HG02870 (cell line): ENCODE measurements around the gene SUPT4H1.

Experiments used
- ATAC-seq: cut with Tn5 transposase; IDR thresholded peaks from one replicate; pipeline ENCODE4 v1.9.1; 2021; ENCODE audit warnings: mild to moderate bottlenecking, moderate library complexity; ENCODE audit not compliant: unreplicated experiment

SUPT4H1 gene

GRCh38 chr17:58381124-58382035 lies 29.4 kb upstream of the SUPT4H1 start:
- ATAC-seq = no peak

DNA sequence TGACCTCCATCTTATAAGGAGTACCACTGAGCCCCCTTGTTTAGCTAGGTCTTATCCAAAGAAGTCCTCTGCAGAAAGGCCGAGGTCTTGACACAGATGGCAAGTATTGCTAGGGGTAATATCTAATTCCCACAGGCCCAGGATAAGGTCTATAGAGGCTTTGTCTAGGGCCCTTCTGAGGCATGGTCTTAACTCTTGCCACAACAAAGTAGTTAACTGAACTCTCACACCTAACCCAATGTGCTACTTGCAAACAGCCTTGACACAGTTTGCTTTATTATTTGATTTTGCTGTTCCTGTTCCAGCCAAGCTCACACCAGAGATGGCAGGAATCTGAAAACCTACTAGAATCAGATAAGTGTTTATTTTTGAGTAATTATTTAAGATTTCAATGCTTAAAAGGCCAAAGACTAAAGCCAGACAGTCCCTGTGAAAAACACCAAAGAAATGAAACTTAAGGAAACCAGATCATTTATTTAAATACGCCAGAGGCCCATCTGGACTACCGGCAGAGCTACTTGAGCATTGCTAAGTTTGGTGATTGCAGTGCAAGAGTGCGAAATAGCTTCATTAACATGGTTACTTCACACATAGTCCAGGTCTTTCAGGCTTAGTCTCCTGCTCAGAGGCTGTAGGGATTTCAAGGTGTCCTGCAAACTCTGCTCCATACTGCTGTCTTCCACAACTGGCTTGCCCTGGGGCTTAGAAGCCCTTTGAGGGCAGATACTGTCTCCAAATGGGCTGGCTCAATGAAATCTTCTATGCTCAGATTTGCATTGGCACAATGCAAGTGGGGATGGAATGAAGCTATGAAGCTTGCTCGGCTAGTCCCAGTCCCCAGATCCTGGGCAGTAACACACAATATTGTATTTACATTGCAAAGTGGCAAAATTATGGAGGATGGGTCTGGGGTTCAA lies 28.5 kb upstream of the SUPT4H1 start:
- no peak for ATAC-seq

- no peak for ATAC-seq
Measured at GRCh38 chr17:58379511-58379824, 27.5 kb upstream of the SUPT4H1 start.

DNA sequence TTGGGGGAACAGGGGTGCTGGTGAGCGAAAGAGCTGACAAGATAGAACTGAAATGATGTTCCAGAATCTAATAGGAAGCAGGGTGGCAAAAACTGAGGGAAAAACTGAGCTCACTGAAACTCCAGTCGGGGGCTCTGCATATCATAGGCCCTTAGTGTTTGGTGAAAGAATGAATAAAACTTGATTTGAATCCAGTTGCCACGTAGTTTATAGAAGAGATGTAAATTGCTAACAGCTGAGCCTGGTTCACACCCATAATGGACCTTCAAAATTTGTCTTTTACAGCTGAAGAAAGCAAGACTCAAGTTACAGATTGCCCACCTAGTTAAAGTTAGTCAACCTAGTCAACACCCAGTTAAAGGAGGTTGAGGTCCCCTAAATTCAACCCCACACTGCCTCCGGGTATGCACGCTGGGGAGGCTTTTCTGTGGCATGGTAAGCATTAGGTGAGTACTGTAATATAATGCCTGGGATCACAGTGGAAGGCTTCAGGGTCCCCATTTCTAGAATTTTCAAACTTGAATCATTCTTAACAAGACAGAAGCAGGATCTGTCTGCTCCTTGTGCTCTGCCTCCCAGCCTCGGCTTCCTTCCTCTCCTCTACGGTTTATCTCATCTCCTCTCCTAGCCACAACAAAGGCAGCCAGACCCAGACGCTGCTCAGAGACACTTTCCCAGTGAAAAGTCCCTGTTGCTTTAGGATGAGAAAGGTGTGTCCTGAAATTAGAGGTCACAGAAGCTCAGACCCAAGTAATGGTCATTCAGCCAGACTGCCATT lies 26.9 kb upstream of the SUPT4H1 start:
- no peak for ATAC-seq

DNA sequence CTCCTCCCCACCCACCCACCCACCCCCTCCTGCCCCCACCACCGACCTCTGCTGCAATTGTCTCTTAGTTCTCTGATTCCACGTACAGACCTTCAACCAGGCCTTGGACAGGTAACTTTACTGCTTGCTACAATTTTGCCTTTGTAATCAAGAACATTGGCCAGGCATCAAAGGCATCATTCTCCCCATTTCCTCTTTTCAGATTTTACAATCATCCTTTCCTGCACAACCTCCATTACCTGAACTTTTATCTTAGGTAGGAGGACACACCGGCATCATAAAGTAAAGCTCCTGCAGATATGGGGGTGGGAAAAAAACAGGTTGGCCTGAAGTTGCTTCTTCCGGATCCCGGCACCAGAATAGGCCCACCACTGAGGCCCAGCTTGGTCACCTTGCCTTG lies 25.7 kb upstream of the SUPT4H1 start:
- ATAC-seq = no peak

GRCh38 chr17:58377093-58377601 lies 25.1 kb upstream of the SUPT4H1 start:
- no peak for ATAC-seq

DNA sequence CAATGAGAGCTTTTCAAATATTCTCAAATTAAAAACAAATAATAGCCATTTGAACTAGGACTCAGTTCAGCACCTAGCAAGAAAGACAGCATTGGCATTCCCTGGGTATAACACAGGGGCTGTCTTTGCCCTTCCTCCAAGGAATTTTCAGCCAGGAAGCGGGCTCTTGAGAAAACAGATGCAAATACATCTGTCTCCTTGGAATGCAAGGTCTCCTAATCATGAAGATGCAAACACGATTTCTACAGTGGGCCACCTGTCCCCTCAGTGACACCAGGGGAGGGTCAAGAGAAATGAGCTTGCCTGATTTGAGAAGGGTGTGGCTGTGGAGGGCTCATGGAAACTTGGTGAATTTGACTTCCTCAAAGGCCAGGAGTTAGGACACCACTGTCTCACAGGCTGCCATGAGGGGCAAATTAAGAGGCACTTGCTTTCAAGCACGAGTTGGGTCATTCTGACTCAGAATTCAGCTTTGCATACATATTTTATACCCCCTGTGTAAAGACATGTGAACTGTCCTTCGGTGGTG lies 24.5 kb upstream of the SUPT4H1 start:
- no peak for ATAC-seq

GRCh38 chr17:58375811-58376210 lies 23.8 kb upstream of the SUPT4H1 start:
- no peak for ATAC-seq

- ATAC-seq = no peak
Measured at GRCh38 chr17:58375256-58375655, 23.3 kb upstream of the SUPT4H1 start.

- no peak for ATAC-seq
Measured at GRCh38 chr17:58373923-58374322, 21.9 kb upstream of the SUPT4H1 start.

DNA sequence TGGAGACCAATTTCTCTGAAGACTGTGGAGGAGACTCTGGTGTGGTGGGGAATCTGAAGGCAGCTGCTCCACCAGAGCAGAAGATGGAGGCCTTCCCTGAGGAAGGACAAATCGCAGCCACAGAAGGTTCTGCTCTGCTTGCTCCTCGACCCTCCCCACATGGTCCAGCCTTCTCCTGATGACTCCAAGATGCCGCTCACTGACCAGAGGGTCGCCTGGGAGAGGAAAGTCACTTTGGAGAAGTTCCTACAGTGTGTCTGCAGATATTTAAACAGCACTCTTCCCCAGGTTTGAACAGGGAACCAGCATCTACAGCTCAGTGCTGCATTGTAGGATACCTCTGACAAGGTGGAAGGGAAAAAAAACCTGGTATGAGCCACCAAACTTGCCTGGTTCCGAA lies 21.0 kb upstream of the SUPT4H1 start:
- ATAC-seq = no peak

DNA sequence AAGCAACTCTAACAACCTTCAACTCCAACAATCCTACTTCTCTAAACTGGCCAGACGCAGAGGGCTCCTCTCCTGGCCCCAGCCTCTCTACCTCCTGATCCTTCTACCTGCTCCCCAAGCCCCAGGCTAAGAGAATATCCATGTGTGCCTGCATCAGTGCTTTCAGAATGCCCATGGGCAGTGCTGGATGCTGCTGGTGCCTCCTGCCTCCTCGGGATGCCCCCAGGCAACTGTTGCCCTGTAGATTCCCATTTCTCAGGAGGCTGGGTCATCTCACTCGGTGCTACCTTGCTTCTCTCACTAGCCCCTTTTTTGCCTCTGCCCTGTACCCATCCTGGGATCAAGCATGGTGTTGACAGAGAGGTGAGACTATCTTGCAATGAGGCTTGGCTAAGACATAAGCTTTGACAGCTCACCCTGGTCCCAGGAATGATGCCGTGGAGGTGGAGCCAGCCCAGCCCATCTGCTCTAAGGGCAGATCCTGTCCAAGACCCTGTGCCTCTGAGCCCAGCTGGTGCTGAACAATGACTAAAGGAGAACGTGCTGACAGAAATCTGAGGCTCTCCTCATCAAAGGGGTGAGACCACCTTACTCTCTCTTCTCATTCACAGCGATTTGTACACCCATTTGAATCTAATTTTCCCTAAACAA lies 19.4 kb upstream of the SUPT4H1 start:
- ATAC-seq = no peak

DNA sequence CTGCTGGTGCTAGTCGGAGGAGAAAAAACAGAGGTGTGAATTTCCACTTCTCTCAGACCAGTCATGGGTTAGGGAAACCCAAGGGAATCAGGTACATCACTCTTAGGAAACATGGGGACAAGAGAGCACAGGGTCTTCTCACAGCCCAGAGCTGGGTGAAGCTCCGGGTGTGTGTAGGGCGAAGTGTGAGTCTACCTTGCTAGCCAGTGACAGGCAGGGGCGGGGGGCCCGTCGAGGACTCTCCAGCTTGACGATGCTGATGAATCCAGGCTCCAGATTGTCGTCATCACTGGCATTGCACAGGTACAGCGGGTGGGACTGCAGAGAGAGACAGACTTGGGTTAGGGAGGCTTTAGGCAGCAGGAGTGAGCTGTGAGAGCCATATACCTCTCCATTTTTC lies 18.7 kb upstream of the SUPT4H1 start:
- ATAC-seq = no peak

DNA sequence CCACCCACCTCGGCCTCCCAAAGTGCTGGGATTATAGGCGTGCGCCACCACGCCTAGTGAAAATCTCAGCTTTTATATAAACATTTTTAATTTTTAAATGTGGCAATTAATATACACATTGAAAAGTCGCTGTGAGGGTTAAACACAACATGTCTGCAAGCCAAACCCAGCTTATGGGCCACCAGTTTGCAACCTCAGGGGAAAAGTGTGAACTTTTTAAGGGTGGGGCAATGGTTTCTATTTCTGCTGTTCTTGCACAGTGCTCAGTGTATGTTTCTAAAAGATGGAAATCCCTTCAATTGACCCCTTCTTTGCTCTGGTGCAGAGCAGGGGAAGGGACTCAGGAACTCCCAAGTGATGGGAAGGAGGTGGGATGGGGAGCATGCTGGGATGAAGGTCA lies 18.3 kb upstream of the SUPT4H1 start:
- no peak for ATAC-seq

DNA sequence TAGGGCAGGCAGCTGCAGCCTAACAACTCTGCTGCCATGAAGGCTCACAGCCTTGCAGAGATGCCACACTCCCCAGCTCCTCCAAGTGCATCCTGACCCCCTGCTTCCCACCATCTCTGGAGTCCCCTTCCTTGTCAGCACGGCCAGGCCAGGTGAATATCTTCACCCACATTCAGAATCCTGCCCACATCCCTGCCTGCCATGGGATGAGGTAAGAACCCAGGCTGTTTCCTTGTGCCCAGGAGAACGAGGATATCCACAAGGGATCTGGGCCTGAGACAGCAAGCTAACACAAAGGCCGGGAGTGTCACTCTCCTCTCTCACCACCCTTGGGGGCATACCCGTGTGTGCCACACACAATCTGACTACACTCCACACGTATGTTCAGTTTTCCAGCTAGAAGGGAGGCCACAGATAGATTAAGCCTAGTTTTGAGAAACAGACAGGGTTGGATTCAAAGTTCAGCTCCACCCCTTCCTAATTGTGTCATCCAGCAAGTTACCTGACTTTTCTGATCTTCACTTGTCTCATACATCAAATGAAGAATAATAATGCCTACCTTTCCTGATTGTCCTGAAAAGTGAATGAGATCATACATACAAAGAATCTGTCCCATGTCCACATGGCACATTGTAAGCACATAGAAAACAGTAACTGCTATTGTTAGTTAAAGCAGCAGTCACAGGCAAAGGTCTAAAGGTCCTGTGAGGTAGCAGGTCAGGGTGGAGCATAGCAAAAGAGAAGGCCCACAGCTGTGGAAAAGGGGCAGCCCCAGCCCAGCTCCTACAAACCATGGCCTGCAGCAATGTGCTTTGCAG lies 17.4 kb upstream of the SUPT4H1 start:
- peak; percentile 47 for ATAC-seq

DNA sequence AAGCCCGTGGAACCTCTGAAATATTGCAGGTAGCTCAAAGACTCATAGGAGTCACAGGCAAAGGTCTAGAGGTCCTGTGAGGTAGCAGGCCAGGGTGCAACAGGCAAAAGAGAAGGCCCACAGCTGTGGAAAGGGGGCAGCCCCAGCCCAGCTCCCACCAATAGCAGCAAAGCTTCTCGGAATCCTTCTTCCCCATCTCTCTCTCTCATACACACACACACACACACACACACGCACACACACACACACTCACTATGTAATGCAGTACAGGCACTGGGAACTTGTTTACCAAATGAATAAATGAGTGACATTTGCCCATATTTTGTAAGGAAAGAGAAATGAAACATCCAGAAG lies 16.8 kb upstream of the SUPT4H1 start:
- no peak for ATAC-seq

DNA sequence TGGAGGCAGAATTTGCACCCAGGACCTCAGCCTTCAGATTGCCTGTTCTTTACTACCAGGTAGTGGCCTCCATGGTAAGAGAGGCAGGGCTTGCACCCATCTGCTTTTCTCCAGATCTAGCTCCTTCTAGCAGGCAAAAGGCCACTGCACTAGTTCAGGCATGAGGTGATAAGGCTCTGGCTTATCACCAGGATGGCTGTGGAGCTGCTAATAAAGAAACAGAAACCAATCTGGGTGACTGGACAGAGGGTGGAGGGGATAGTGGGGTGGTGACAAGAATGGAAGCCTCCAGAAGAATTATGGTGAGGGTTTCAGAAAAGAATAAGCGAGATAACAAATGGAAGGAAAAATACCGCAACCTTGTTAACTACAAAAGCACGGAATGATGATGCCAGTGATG lies 15.5 kb upstream of the SUPT4H1 start:
- ATAC-seq = no peak

- no peak for ATAC-seq
Measured at GRCh38 chr17:58365980-58366595, 14.1 kb upstream of the SUPT4H1 start.
